ENCODE results near the gene CHRNA7.

The CHRNA7 gene

DNA sequence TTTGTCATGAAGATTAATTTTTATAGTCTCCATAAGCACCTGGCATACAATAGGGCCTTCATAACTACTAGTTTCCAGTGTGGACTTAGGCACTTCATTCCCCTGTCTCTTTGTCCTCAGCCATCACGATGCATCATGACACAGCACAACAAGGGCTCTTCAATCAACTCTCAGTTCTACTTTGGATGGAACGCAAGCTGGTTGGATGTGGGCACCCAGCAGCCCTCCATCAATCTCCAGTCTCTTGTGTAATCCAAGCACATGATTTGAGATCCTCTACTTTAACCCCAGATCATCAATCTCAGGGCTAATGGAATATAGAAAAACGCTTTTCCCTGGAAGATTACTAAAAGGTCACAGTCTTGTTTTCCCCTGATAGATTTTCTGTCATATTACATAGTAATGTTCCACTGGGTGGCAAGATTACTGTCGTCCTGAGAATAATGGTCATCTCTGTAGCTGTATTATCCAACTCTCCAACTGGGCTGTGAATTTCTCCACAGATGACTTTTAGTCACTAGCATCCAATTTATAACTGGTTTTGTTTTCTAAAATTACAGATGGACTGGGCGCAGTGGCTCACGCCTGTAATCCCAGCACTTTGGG is 22.9 kb upstream of the CHRNA7 start:
- no peak overlapping the region for H3K4me3 ChIP-seq (ENCODE audit: low read depth, low read length)
- TF ChIP-seq, protein P1, sequence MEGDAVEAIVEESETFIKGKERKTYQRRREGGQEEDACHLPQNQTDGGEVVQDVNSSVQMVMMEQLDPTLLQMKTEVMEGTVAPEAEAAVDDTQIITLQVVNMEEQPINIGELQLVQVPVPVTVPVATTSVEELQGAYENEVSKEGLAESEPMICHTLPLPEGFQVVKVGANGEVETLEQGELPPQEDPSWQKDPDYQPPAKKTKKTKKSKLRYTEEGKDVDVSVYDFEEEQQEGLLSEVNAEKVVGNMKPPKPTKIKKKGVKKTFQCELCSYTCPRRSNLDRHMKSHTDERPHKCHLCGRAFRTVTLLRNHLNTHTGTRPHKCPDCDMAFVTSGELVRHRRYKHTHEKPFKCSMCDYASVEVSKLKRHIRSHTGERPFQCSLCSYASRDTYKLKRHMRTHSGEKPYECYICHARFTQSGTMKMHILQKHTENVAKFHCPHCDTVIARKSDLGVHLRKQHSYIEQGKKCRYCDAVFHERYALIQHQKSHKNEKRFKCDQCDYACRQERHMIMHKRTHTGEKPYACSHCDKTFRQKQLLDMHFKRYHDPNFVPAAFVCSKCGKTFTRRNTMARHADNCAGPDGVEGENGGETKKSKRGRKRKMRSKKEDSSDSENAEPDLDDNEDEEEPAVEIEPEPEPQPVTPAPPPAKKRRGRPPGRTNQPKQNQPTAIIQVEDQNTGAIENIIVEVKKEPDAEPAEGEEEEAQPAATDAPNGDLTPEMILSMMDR (IDR thresholded peaks at IDR 0.05; ENCODE audit: low read depth, low read length, missing control alignments), result no peak
- no peak for DNase-seq (ENCODE audit: low read depth)

DNA sequence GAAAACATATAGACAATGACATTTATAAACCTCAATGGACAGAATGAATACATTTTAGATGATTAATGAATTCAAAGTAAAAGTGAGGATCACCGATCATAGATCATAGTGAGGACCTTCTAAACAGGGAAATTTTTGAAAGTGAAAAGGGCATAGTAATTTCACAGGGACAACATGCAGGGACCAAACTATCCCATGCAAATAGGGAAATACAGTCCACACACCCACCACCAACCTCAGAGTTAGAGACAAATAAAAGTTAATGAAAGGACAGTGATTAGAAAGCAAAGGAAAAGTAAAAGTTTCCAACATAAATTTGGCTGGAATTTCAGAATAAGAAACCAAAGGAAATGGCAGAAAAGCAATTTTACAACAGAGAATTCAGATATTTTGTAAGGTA is 15.4 kb upstream of the CHRNA7 start:
- TF ChIP-seq, protein P1 (IDR thresholded peaks at IDR 0.05; ENCODE audit: low read depth, low read length, missing control alignments), result no peak
- no peak overlapping the region for H3K4me3 ChIP-seq (ENCODE audit: low read depth, low read length)
- DNase-seq (ENCODE audit: low read depth), result no peak

DNA sequence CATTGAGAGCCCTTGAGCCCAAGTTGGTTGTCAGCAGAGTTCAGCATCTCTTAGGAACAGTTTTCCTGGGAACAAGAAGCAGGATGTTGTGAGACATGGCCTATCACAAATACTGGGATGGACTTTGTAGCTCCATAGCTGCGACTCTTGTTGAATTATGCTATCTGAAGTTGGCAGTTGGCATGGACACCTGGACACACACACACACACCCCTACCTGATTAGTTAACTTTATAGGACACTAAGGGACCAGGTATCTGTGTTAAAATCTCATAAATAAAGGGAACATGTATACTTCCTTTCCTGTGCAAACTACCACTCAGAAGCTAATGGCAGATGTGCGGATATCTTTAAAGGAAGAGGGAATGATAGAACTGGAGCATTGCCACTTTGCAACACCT is 10.2 kb upstream of the CHRNA7 start:
- no peak for DNase-seq (ENCODE audit: low read depth)
- H3K4me3 ChIP-seq (ENCODE audit: low read depth, low read length), result no peak overlapping the region
- TF ChIP-seq, protein P1 (IDR thresholded peaks at IDR 0.05; ENCODE audit: low read depth, low read length, missing control alignments), result no peak

DNA sequence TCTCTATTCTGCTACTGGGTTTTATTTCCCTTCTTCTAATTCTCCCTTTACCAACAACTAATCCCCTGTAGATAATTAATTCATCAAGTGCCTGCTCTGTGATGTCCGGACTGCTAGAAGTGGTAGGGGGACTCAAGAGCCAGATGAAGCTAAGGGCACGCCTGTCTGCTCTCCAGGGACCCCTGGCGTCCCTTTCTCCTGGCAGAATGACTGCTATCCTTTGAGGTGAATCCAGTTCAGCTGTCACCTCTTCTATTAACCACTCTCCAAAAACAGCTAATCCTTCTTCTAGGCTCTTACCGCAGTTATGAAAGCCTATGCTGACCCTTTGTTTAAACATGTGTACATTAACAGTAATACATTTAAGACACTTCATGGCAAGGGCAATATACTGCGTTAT is 1.4 kb upstream of the CHRNA7 start:
- H3K4me3 ChIP-seq (ENCODE audit: low read depth, low read length), result no peak overlapping the region
- TF ChIP-seq, protein P1 (IDR thresholded peaks at IDR 0.05; ENCODE audit: low read depth, low read length, missing control alignments), result no peak
- no peak for DNase-seq (ENCODE audit: low read depth)

DNA sequence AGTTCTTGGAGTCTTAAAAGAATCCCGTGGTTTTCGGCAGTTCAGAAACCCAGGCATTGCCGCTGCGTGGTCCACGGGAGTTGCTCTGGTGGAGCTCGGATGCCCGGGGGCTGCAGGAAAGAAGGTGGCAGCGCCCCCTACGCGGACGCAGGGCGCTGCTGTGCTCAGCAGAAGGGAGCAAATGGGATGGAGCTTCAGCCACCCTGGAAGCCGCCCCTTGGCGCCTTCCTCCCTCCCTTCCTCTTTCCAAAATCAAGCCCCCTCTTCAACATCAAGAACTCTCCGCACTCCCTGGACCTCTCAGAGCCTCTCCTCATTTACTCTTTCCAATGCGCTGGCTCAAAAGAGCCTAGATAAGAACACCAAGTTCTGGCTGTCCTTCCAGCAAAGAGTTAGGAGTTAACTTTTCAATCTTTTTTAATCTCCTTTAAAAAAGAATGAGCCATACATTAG is 880 bp upstream of the CHRNA7 start:
- DNase-seq (ENCODE audit: low read depth), result no peak
- H3K4me3 ChIP-seq (ENCODE audit: low read depth, low read length), result no peak overlapping the region
- TF ChIP-seq, protein P1 (IDR thresholded peaks at IDR 0.05; ENCODE audit: low read depth, low read length, missing control alignments), result peak; percentile 32

DNA sequence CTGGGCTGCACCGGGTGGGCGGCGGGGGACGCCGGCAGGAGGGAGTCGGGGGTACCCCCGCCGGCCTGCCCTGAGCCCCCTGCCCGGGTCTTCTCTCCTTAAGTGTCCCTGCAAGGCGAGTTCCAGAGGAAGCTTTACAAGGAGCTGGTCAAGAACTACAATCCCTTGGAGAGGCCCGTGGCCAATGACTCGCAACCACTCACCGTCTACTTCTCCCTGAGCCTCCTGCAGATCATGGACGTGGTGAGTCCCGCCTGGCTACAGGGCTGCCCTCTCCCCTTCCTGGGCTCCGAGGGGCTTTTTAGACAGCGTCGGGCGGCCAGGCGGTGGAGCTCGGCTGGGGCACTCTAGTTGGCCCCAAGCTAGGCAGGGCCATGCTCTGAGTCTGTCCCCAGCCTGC is 480 bp downstream of the CHRNA7 start:
- TF ChIP-seq, protein P1 (IDR thresholded peaks at IDR 0.05; ENCODE audit: low read depth, low read length, missing control alignments), result no peak
- DNase-seq (ENCODE audit: low read depth), result no peak
- H3K4me3 ChIP-seq (ENCODE audit: low read depth, low read length), result peak overlapping the region; percentile 44; the same call in 1 of the 2 replicates

Data from GM12864 (cell line).